SK-N-MC (cell line): Measurements from ENCODE around the gene DACT1.

Source experiments
- DNase-seq: peaks from one replicate; pipeline ENCODE4 v3.0.0-alpha.2; 2011; ENCODE audit warnings: low read depth, low spot score
- H3K27ac ChIP-seq: fragments of 200-600 bp; sonication (generic); 2 replicates; pipeline ENCODE4 v1.5.1; 2016; ENCODE audit warnings: mixed run types
- H3K36me3 ChIP-seq: fragments of 200-600 bp; sonication (generic); 2 replicates; pipeline ENCODE4 v1.6.1; 2017; ENCODE audit warnings: antibody characterized with exemption, low read length, mixed read lengths; ENCODE audit not compliant: insufficient read depth
- H3K4me3 ChIP-seq: fragments of 200-600 bp; sonication (generic); 2 replicates; pipeline ENCODE4 v1.5.1; 2016
- H3K9ac ChIP-seq: fragments of 200-600 bp; sonication (generic); 2 replicates; pipeline ENCODE4 v1.8.0; 2017; ENCODE audit warnings: mixed run types, mixed read lengths; ENCODE audit not compliant: insufficient read length
- H3K9me3 ChIP-seq: fragments of 200-600 bp; sonication (generic); 2 replicates; pipeline ENCODE4 v1.6.1; 2017; ENCODE audit warnings: low read depth, mild to moderate bottlenecking, antibody characterized with exemption, low read length, moderate library complexity, mixed read lengths
- EZH2 ChIP-seq: fragments of 200-600 bp; sonication (generic); IDR thresholded peaks from one replicate; pipeline ENCODE4 v1.6.1; 2017; ENCODE audit warnings: antibody characterized with exemption
- FOXP2 ChIP-seq: optimal IDR thresholded peaks from 2 replicates; pipeline ENCODE3; 2011; ENCODE audit warnings: mild to moderate bottlenecking, moderate library complexity; ENCODE audit not compliant: insufficient read depth; ENCODE audit errors: extremely low read length, control extremely low read depth
- POLR2AphosphoS5 ChIP-seq: IDR thresholded peaks from 2 replicates; pipeline ENCODE4 v1.6.1; 2012; ENCODE audit warnings: mild to moderate bottlenecking, low read depth, low read length, borderline replicate concordance

DACT1 gene

GRCh38 chr14:58666737-58667136, 29.0 kb downstream of the DACT1 start:
- Histone ChIP-seq H3K9ac (no peak overlapping the region), H3K4me3 (no peak overlapping the region), H3K27ac (no peak overlapping the region), H3K36me3 (no peaks in the 10 kb centered on the region), H3K9me3 (no peaks in the 10 kb centered on the region)
- TF ChIP-seq FOXP2 (no peak), POLR2AphosphoS5 (no peak), EZH2 (no peak)
- no peak for DNase-seq

- Histone ChIP-seq H3K4me3 (no peak overlapping the region), H3K9me3 (no peaks in the 10 kb centered on the region), H3K36me3 (no peaks in the 10 kb centered on the region), H3K9ac (no peak overlapping the region), H3K27ac (no peak overlapping the region)
- no peak for TF ChIP-seq EZH2
- TF ChIP-seq POLR2AphosphoS5 = no peak
- TF ChIP-seq FOXP2 = no peak
- DNase-seq = no peak
These were observed 30.1 kb downstream of the DACT1 start for GRCh38 chr14:58667900-58668299.

- no peak overlapping the region for H3K27ac ChIP-seq
These were observed 31.2 kb downstream of the DACT1 start for GRCh38 chr14:58668848-58669480.

GRCh38 chr14:58669556-58670200, 31.9 kb downstream of the DACT1 start:
- H3K36me3 ChIP-seq = no peaks in the 10 kb centered on the region
- peak; percentile 8 for DNase-seq
- TF ChIP-seq POLR2AphosphoS5 = no peak
- no peak for TF ChIP-seq FOXP2
- no peak for TF ChIP-seq EZH2
- H3K9ac ChIP-seq = no peak overlapping the region
- no peak overlapping the region for H3K4me3 ChIP-seq
- no peaks in the 10 kb centered on the region for H3K9me3 ChIP-seq
- no peak overlapping the region for H3K27ac ChIP-seq

More at GRCh38 chr14:58668848-58669480, 31.2 kb downstream of the DACT1 start:
- no peak overlapping the region for H3K4me3 ChIP-seq
- TF ChIP-seq EZH2 (no peak), POLR2AphosphoS5 (no peak), FOXP2 (no peak)
- no peak for DNase-seq
- no peaks in the 10 kb centered on the region for H3K36me3 ChIP-seq
- H3K9me3 ChIP-seq = no peaks in the 10 kb centered on the region
- H3K9ac ChIP-seq = no peak overlapping the region

GRCh38 chr14:58671024-58671423, 33.3 kb downstream of the DACT1 start:
- TF ChIP-seq FOXP2 (no peak), EZH2 (no peak), POLR2AphosphoS5 (no peak)
- no peak for DNase-seq
- H3K9me3 ChIP-seq = no peaks in the 10 kb centered on the region
- no peak overlapping the region for H3K4me3 ChIP-seq
- no peak overlapping the region for H3K9ac ChIP-seq
- H3K36me3 ChIP-seq = no peaks in the 10 kb centered on the region
- no peak overlapping the region for H3K27ac ChIP-seq

- Histone ChIP-seq H3K9me3 (no peaks in the 10 kb centered on the region), H3K36me3 (no peaks in the 10 kb centered on the region), H3K27ac (no peak overlapping the region), H3K9ac (no peak overlapping the region), H3K4me3 (no peak overlapping the region)
- DNase-seq = no peak
- TF ChIP-seq FOXP2 (no peak), POLR2AphosphoS5 (no peak), EZH2 (no peak)
These were observed 33.7 kb downstream of the DACT1 start for GRCh38 chr14:58671436-58671835.

- H3K36me3 ChIP-seq = no peaks in the 10 kb centered on the region
- H3K27ac ChIP-seq = no peak overlapping the region
- TF ChIP-seq POLR2AphosphoS5 = no peak
- TF ChIP-seq FOXP2 = no peak
- TF ChIP-seq EZH2 = no peak
- DNase-seq = no peak
- no peak overlapping the region for H3K9ac ChIP-seq
- H3K4me3 ChIP-seq = no peak overlapping the region
- H3K9me3 ChIP-seq = no peaks in the 10 kb centered on the region
These were observed 36.0 kb downstream of the DACT1 start for GRCh38 chr14:58673722-58674121.

- H3K4me3 ChIP-seq = no peak overlapping the region
- no peak for DNase-seq
- H3K27ac ChIP-seq = no peak overlapping the region
- no peaks in the 10 kb centered on the region for H3K9me3 ChIP-seq
- TF ChIP-seq POLR2AphosphoS5 (no peak), FOXP2 (no peak)
- no peak overlapping the region for H3K9ac ChIP-seq
- H3K36me3 ChIP-seq = no peaks in the 10 kb centered on the region
These were observed 39.2 kb downstream of the DACT1 start for GRCh38 chr14:58677001-58677400.
